Pancreas (tissue), 10 donors: Measurements from ENCODE around the gene ARHGEF17. TPM values are rescaled to one million over a fixed set of nuclear protein-coding genes. Genes with fewer than 3 reads are reported as not detected.

Experiments used
- ATAC-seq, 4 donors: fragments of 200-7000 bp; cut with Tn5 transposase; one replicate each; pipeline versions ENCODE4 v1.8.0 to v1.9.1; 2020; ENCODE audit warnings: mild to moderate bottlenecking in 4 of 4, moderate library complexity in 4 of 4
- DNase-seq, 6 donors: peaks; one replicate each; pipeline ENCODE4 v3.0.0-alpha.2; 2020
- FAIRE-seq: peaks from 2 replicates; lab custom pipeline; 2012; peaks lifted over from hg19 to GRCh38; lab: Jason Lieb, UNC
- H3K27ac ChIP-seq, 4 donors: fragments of 200-600 bp; sonication (generic); 1 replicate in 3 of 4; 2 replicates in 1 of 4; pipeline versions ENCODE4 v1.5.0 to v1.8.0; 2020
- H3K27me3 ChIP-seq, 4 donors: fragments of 200-600 bp; one replicate each; pipeline ENCODE4 v1.8.0; 2021
- H3K36me3 ChIP-seq, 3 donors: fragments of 200-600 bp; sonication (generic) in 1 of 3; one replicate each; pipeline versions ENCODE4 v1.5.0 to v1.8.0; 2020 to 2021
- H3K4me1 ChIP-seq, 3 donors: fragments of 200-600 bp; one replicate each; pipeline ENCODE4 v1.8.0; 2021
- H3K4me3 ChIP-seq, 4 donors: fragments of 200-600 bp; sonication (generic) in 2 of 4; one replicate each; pipeline versions ENCODE4 v1.5.0 to v1.8.0; 2020 to 2021
- H3K9me3 ChIP-seq, 4 donors: fragments of 200-600 bp; one replicate each; pipeline ENCODE4 v1.8.0; 2021
- CTCF ChIP-seq, 4 donors: fragments of 200-600 bp; sonication (generic) in 3 of 4; IDR thresholded peaks; one replicate each; pipeline versions ENCODE4 v1.5.0 to v1.8.0; 2021; ENCODE audit warnings: antibody characterized with exemption in 4 of 4
- WGBS, 2 donors: extraction: QIAGEN DNeasy Blood & Tissue Kit; methylation state at CpG; one replicate each; pipeline ENCODE4 v1.1.7; 2013; 5-methylcytosine and 5-hydroxymethylcytosine counted together
- intact Hi-C, 3 donors: fragments of 100-400 bp; cut with DNase I; formaldehyde crosslinking; loops; one replicate each; pipeline versions ENCODE4 v1.11.1 to v1.14.2; 2022
- polyA plus RNA-seq, 2 donors: library from polyadenylated mRNA; stranded (reverse); fragments of 200-250 nt; gene quantifications; one replicate each; pipeline ENCODE4 v1.2.3, GENCODE V29; 2013
- total RNA-seq, 6 donors: library from RNA; stranded (reverse); fragmentation: NEBNext Ultra II Directional in 4 of 6; extraction: Animal tissue kit (Norgen Biotek cat#: 25700) in 4 of 6; gene quantifications; one replicate each; pipeline versions ENCODE4 v1.2.1 to v1.2.4, GENCODE V29; 2021 to 2023
- donor health status: healthy with polysubstance abuse.
- donor health status: DM: no; HTN: no; CAD: no; lungs with moderate emphysema.
- donor health status: DM: no; HTN: no; CAD: no.
- donor health status: control.
- donor health status: control.
- donor health status: Bipolar disorder and iron deficiency.
- donor health status: DM: yes; HTN: yes; CAD: no.
- donor health status: DM: no; HTN: no; CAD: no.
- donor health status: DM: no; HTN: no; CAD: no.
- donor health status: DM: yes; HTN: yes; CAD: no.

ARHGEF17 gene
- total and polyA plus RNA-seq, 8 donors, result 7.0 to 24.0 (median 10.4) TPM

- no peak for FAIRE-seq
- no peaks in the 10 kb centered on the region for H3K9me3 ChIP-seq
- peaks cover 0 to 6% (median 0%) of the 10 kb centered on the region in 3 donors for H3K4me1 ChIP-seq
- H3K4me3 ChIP-seq, result peak overlapping the region in 2 of 4 donors; percentile 11 to 64
- 80 to 89% methylated on average over 22 of the region's 22 CpGs for whole genome bisulfite sequencing, 2 donors
- H3K27me3 ChIP-seq, result no peaks in the 10 kb centered on the region
- no peak for TF ChIP-seq CTCF (IDR thresholded peaks at IDR 0.05)
- ATAC-seq, result no peak
- H3K36me3 ChIP-seq, result no peaks in the 10 kb centered on the region
- DNase-seq, result peak in 1 of 6 donors; percentile 23
- intact Hi-C loops, result no loop called here
- no peak overlapping the region for H3K27ac ChIP-seq
Observed at GRCh38 chr11:73310661-73311393, 2.8 kb downstream of the ARHGEF17 start.

- Histone ChIP-seq H3K4me3 (peak overlapping the region in 2 of 4 donors; percentile 11 to 64), H3K27me3 (no peaks in the 10 kb centered on the region), H3K27ac (no peak overlapping the region), H3K9me3 (no peaks in the 10 kb centered on the region), H3K4me1 (peaks cover 0 to 6% (median 0%) of the 10 kb centered on the region in 3 donors), H3K36me3 (no peaks in the 10 kb centered on the region)
- no peak for ATAC-seq
- WGBS, 2 donors, result 80 to 85% methylated on average over 18 of the region's 18 CpGs
- intact Hi-C loops, result no loop called here
- no peak for FAIRE-seq
- TF ChIP-seq CTCF (IDR thresholded peaks at IDR 0.05), result no peak
- DNase-seq, result no peak
Observed at GRCh38 chr11:73311394-73311869, 3.4 kb downstream of the ARHGEF17 start.

DNA sequence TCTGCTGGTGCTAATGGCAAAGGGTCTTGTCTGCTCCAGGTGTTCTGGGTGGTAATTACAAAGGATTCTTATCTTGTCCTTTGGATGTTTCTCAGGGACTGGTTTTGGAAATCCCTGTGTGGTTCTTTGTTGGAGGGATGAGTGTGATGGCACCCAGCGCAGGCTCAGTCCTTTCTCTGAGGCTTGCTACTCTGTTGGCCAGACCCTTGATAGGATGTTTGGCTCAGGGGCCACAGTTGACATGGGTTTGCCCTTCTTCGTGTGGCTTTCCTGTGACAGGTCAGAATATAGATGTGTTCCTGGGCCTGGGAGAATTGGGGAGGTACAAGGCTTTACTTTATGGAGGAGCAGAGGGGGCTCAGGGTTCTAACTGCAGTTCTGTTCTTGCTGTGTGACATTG lies 4.0 kb downstream of the ARHGEF17 start:
- ATAC-seq (no peak), FAIRE-seq (no peak), DNase-seq (no peak)
- TF ChIP-seq CTCF (IDR thresholded peaks at IDR 0.05), result no peak
- Histone ChIP-seq H3K36me3 (no peaks in the 10 kb centered on the region), H3K4me1 (peaks cover 0 to under 1% (median 0%) of the 10 kb centered on the region in 3 donors), H3K9me3 (no peaks in the 10 kb centered on the region), H3K4me3 (peak overlapping the region in 2 of 4 donors; percentile 11 to 64), H3K27ac (no peak overlapping the region), H3K27me3 (no peaks in the 10 kb centered on the region)
- WGBS, 2 donors, result 67 to 74% methylated on average over 2 of the region's 2 CpGs
- intact Hi-C loops, result no loop called here

DNA sequence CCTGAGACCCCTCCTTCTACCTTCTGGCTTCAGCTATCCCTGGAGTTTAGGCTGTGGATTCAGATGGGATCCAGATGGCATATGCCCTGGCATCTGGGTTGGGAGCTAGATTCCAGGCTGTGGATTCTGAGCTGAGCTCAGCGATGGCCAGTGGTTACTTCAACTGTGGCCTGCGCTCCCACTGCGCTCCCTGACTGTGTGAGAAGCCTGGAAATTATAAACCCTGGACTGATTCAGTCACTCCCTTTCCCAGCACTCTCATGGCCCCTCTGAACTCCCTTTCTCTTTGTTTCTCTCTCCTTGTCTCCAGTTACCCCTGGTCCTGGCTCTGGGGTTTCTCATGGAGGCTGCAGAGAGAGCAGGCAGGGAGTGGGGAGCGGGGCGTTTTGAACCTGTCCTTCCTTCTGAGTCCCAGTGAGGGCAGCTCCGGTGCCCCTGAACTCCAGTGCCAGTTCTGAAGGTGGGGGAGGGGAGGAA lies 4.8 kb downstream of the ARHGEF17 start:
- Histone ChIP-seq H3K9me3 (no peaks in the 10 kb centered on the region), H3K4me1 (no peaks in the 10 kb centered on the region), H3K36me3 (no peaks in the 10 kb centered on the region), H3K4me3 (no peak overlapping the region), H3K27ac (no peak overlapping the region), H3K27me3 (no peaks in the 10 kb centered on the region)
- ATAC-seq (no peak), FAIRE-seq (no peak), DNase-seq (no peak)
- intact Hi-C loops, result no loop called here
- WGBS, 2 donors, result 74 to 80% methylated on average over 6 of the region's 6 CpGs
- no peak for TF ChIP-seq CTCF (IDR thresholded peaks at IDR 0.05)

DNA sequence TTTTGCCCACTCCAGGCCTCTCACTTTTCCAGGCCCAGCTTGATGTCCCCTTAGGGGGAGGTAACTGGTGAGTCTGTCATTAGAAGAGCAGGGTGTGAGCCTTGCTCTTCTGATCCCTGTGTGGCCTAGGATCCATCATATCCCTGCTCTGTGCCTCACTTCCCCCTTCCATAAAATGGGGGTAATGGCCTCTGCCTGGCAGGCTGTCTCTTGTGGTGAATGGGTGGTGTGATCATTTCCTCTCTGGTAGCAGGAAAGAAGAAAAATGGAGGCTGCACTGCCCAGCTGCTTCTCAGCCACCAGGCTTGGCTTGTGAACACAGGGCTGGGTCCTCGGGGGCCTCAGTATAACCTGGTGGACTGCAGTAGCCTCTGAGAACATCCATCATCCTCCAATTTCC lies 5.6 kb downstream of the ARHGEF17 start:
- ATAC-seq (no peak), FAIRE-seq (no peak), DNase-seq (no peak)
- no peaks in the 10 kb centered on the region for H3K36me3 ChIP-seq
- H3K4me3 ChIP-seq, result peak overlapping the region in 1 of 4 donors; percentile 6
- WGBS, 2 donors, result 67 to 75% methylated on average over 1 of the region's 1 CpG
- TF ChIP-seq CTCF (IDR thresholded peaks at IDR 0.05), result no peak
- H3K27me3 ChIP-seq, result no peaks in the 10 kb centered on the region
- no peak overlapping the region for H3K27ac ChIP-seq
- no peaks in the 10 kb centered on the region for H3K4me1 ChIP-seq
- intact Hi-C loops, result no loop called here
- no peaks in the 10 kb centered on the region for H3K9me3 ChIP-seq
